ENCODE measurements around the gene DET1.
"Not testable (repeated sequence)": the region's sequence is repeated elsewhere in the genome, so short reads cannot be mapped to it uniquely, and the experiment has no call there.

The DET1 gene

DNA sequence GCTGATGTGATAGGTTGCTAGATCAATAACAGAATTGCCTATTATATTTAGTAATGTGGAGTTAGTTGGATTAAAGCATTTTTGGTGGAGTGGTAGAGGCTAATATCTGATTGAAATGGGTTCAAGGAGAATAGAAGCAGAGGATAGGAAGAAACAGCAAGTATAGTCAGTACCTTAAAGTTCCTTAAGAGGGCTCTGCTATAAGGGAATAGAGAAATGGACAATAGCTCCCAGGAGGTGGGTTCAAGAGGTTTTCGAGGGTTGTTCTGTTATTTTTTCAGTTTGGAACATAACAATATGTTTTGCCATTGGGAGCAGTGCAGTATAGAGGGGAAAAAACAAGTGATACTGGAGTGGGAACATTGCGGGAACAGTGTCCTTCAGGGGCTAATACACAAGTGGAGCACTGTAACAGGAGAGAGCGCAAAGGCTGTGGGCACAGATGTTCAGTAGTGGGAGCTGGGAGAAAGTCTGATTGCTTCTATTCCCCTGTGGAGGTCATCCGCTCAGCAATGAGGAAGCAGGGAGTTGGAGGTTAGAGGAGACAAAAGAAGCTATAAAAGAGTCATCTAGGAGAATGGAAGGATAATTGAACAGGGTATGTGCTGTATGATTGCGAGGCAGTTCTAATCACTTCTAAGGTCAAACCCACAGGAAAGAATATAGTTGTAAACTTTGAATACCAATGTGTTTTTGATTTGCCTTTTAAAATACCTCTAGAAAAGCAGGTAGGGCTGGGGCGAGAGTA lies 75.7 kb downstream of the DET1 start:
- no peak for FAIRE-seq
- no peak for DNase-seq (ENCODE audit: insufficient read length)
- TF ChIP-seq TAF1 (IDR thresholded peaks at IDR 0.05; ENCODE audit: borderline replicate concordance, low read depth, low read length), result no peak
- TF ChIP-seq POLR2AphosphoS5 (IDR thresholded peaks at IDR 0.05; ENCODE audit: low read depth, low read length), result no peak

GRCh38 chr15:88469321-88469720 lies 77.2 kb downstream of the DET1 start:
- no peak for DNase-seq (ENCODE audit: insufficient read length)
- TF ChIP-seq POLR2AphosphoS5 (IDR thresholded peaks at IDR 0.05; ENCODE audit: low read depth, low read length) (no peak), TAF1 (IDR thresholded peaks at IDR 0.05; ENCODE audit: borderline replicate concordance, low read depth, low read length) (no peak), POLR2A (IDR thresholded peaks at IDR 0.05; ENCODE audit: low read depth, low read length) (no peak)
- FAIRE-seq, result no peak

GRCh38 chr15:88468721-88469120 lies 77.8 kb downstream of the DET1 start:
- FAIRE-seq; DNase-seq (ENCODE audit: insufficient read length): not testable (repeated sequence)

DNA sequence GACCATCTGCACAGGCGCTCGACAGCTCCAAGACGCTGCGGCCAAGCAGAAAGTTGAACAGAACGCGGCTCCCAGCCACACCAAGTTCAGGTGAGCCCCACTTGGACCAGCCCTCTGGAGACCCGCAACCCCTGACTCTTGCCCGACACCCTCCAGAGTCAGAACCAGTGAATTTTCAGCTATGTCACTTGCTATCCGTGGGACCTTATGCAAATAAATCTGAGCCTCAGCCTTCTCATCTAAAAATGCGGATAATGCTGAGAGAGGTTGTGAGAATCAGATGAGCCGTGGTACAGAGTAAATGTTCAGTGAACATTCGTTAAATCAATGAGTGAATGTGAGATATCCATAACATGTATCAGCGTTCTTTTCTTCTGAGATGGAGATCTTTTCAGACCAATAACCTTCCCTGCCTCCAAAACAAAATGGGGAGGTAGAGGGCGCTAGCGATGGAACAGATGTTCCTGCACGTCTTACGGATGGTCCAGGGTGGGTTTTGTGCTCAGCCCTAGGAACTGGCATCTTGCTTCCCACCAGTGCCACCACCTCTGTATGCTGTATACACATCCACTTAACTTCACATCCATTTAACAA lies 78.4 kb downstream of the DET1 start:
- DNase-seq (ENCODE audit: insufficient read length) (no peak), FAIRE-seq (peak; percentile 9)
- TF ChIP-seq POLR2AphosphoS5 (IDR thresholded peaks at IDR 0.05; ENCODE audit: low read depth, low read length), result no peak

DNA sequence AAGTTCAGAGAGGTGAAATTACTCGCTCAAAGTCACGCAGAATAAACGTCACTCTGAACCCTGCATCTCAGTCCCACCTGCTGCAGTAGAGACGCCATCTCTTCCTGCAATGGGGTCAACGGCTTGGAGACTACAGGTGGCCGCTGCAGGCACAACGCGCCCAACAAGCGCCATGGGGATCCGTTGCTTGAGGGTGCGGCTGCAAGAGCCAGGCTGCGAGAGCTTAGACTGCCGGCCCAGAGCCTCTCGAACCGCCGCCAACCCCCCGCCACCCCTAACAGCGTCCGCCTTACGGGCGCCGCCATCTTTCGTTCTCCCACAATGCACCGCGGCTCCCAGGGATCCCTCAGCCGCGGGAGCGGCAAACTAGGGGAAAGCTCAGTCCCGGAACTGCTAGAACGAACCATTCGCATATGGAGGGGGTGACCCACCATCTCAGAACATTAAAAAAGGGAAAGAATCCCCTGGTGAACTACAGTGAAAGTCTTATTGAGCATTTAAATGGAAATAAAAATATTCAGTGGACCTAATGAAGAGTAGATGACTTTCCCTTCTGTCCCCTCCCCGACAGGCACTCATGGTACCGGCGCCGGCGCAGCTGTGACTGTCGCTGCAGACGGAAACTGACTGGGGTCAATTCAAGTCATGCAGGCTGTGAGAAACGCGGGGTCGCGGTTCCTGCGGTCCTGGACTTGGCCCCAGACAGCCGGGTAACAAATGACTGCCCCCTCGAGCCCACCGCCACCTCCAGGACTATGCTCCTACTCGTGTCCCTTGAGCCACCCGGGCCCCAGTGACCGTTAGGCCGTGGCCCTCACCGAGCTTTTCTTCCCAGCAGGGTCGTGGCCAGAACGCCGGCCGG lies 79.2 kb downstream of the DET1 start, which contains the start of the genes MRPL46 and MRPS11:
Gene MRPL46 (minus strand): TSS at position 316 of the 862 bp plus-strand sequence. CDS start 11 bp downstream, at position 305.
Gene MRPS11 (plus strand): TSS at position 636 of the 862 bp plus-strand sequence. CDS start 10 bp downstream, at position 646.
- TF ChIP-seq POLR2AphosphoS5 (IDR thresholded peaks at IDR 0.05; ENCODE audit: low read depth, low read length) (peak; percentile 70), POLR2A (IDR thresholded peaks at IDR 0.05; ENCODE audit: low read depth, low read length) (peak; percentile 89), TAF1 (IDR thresholded peaks at IDR 0.05; ENCODE audit: borderline replicate concordance, low read depth, low read length) (peak; percentile 93)
- DNase-seq (ENCODE audit: insufficient read length), result peak; percentile 71
- peak; percentile 84 for FAIRE-seq

DNA sequence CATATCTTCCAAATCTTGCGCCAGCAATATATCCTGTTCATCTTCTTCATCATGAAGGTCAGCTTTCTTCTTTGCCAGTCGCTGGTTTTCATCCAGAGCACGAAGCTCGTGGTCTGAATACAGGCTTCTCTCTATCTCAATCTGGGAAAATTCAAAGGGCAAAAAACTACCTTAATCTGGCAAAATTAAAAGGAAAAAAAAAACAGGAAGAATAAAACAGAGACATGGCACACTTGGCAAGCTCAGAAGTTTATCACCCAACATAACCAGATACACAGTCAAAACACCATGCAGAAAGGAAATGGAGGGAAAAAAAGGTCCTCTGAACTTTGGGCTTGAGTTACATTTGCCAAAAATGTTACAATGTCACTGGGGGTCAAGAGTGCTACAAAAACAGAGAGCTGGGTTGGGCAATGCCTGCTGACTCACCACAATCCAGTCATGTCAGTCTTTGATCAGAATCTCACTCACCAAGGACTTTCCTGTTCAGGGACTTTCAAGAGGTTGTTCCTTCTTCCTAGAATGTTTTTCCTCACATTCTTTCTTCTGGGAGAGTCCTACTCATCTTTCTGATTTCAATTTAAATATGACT lies 80.8 kb downstream of the DET1 start:
- TF ChIP-seq TAF1 (IDR thresholded peaks at IDR 0.05; ENCODE audit: borderline replicate concordance, low read depth, low read length) (no peak), POLR2A (IDR thresholded peaks at IDR 0.05; ENCODE audit: low read depth, low read length) (no peak), POLR2AphosphoS5 (IDR thresholded peaks at IDR 0.05; ENCODE audit: low read depth, low read length) (no peak)
- DNase-seq (ENCODE audit: insufficient read length) (no peak), FAIRE-seq (no peak)

DNA sequence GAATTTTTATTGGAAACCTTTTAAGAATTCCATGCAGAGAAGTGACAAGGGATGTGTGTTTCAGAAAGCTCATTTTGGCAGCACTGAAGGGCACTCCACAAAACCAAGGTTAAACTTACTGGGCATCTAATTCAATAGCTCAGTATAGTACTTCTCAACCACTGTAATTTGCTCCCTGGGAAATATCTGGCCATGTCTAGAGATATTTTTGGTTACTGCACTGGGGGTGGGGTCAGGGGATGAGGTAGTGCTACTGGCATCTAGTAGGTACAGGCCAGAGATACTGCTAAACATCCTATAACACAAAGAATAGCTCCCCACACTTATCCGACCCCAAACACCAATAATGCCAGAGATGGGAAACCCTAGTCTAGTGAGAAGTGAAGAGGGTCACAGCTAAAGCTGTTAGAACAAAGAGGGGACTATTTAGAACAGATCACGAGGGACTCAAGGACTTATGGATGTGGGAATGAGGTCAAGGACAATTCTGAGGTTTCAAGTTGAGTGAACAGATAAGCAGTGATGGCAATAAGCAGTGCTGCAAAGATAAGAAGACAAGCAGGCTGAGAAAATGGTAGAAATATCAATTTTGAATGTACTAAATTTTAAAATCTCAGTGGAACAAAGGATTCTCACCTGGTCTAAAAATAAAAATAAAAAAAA lies 82.5 kb downstream of the DET1 start:
- no peak for FAIRE-seq

More for the DNA sequence above, 82.5 kb downstream of the DET1 start:
- DNase-seq (ENCODE audit: insufficient read length), result no peak
- TF ChIP-seq POLR2AphosphoS5 (IDR thresholded peaks at IDR 0.05; ENCODE audit: low read depth, low read length) (no peak), TAF1 (IDR thresholded peaks at IDR 0.05; ENCODE audit: borderline replicate concordance, low read depth, low read length) (no peak), POLR2A (IDR thresholded peaks at IDR 0.05; ENCODE audit: low read depth, low read length) (no peak)

Data from GM12892 (cell line).